Measurements from ENCODE around the gene IARS1. TPM values are rescaled to one million over a fixed set of nuclear protein-coding genes. Genes with fewer than 3 reads are reported as not detected.
A peak's percentile ranks its signal among the peaks of the same experiment; 100 is the strongest.

The IARS1 gene
- total RNA-seq = 234 and 238 TPM in 2 replicates
- polyA plus RNA-seq (2012) = 152 TPM

DNA sequence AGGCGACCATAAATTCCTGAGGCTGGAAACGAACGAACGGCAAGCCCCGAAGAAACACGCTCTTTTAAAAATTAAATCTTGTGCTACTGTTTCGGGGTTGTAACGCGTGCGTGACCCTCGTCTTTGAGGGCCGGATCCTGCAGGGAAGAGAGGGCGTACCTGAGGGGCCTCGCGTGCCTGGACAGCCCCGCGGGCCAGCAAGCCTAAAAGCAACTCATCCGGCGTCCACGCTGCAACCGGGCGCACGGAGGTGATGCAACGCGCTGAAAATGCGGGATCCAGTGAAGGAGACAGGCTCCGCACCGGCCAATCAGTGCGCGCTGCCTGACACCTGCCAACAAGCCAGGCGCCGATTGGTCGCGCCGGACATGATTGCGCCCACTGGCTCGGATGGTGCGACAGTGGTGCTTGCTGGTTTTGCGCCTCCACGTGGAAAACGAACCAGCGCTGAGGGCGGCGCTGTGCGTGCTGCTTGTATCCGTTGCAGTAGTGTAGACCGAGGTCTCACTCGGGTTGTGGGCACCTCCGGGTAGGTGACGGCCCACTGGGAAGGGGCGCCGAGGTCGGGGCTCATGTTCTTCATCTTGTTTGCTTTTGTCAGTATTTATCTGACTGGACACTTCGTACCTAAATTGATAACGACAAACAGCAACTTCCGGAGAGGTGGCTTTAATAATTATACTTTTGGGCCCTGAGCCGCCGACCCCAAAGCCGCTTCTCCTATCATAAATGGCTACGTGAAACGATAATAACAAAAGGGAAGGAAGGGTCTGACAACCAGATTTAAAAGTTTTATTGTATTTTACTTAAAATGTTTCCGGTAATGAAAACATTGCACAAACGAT lies at the start of gene IARS1:
TSS of gene IARS1 (minus strand) at position 246 of the 845 bp plus-strand sequence. CDS start 4,278 bp downstream, outside the sequence.
- peak; percentile 98 for DNase-seq (ENCODE audit: low read depth)

DNA sequence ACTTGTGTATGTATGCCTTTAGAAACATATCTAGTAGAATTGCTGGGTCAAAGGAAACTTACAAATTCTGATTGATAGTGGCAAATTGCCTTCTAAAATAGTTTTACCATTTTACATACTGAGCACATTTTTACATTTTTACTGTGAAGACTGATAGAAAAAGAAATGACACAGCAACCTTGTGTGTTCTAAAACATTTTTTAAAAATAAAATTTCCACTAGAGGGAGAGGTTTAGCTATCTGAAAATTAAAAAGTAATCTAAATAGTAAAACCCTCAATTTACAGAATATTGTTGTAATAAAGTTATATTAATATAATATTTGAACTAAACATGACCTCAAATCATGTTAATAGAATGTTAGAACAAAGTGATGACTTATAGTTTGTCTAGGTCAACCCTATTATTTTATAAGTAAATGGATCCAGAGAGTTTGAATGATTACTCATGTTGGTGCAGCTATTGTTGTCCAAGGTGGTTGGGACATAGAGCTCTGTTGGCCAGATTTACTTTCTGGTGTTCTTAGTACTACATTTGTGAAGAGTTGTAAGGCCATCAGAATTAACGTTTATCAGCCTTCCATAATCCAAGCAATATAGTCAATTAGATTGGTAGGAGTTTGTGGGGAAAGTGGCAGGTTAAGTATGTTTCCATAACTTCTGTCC lies 49.5 kb upstream of the IARS1 start:
- peak; percentile 21 for DNase-seq (ENCODE audit: low read depth)

DNA sequence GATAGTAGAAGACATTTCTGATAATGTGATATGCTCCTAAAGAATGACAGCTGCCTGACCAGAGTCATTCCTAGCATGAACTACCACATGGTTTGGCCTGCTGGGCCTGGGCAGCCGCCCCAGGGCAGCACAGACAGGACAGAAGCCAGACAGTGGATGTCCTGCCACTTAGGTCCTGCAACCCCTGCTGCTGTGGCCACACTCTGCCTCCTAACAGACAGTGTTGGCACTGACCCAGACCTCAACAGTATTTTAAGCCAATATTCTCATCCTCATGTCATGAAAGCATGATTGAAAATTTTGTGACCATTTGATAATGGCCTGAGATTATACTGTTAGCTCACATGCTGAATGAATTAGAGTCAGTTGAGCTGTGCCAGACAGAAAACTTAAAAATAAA lies 48.1 kb upstream of the IARS1 start:
- peak; percentile 95 for DNase-seq (ENCODE audit: low read depth)

GRCh38 chr9:92333282-92333634 lies 39.8 kb upstream of the IARS1 start:
- DNase-seq (ENCODE audit: low read depth) = no peak

- DNase-seq (ENCODE audit: low read depth) = no peak
These were observed 39.2 kb upstream of the IARS1 start for GRCh38 chr9:92332577-92333281.

DNA sequence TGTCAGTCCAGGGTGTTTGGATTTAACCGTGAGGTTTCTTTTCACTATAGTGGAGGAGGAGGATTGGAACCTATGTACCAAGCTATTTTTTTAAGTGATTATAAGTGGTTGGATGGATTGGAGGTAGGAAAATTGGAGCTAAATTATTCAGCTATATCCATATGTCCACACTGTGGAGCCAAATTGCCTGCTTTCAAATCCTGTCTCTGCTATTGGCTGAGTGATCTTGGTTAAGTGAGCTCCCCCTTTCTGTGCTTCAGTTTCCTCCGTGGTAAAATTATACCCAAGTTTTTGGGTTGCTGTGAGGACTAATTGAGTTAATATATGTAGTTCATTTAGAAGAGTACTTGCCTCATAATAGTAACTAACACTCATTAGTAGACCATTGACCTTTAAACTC lies 34.7 kb upstream of the IARS1 start:
- DNase-seq (ENCODE audit: low read depth) = peak; percentile 60

- DNase-seq (ENCODE audit: low read depth) = no peak
These were observed 33.9 kb upstream of the IARS1 start for GRCh38 chr9:92327283-92327850.

DNA sequence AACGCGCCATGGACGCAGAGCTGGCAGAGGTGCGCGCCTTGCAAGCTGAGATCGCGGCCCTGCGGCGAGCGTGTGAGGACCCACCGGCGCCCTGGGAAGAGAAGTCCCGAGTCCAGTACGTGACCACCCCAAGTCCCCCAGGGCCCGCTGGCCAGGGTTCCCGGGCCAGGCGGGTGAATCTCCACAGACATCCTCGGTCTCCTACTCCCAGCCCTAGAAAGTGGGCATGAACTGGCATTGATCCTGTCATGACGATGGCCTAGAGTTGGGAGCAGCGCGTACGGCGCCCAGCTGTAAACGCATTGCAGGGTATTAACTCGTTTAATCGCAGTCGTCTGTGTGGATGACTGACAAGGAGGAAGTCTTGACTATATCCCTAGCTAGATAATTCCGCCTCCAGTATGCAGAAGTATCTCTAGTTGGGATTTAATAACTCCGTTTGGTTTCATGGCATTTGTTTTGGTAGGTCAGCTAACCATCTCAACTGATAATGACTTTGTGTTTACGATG lies 32.5 kb upstream of the IARS1 start:
- no peak for DNase-seq (ENCODE audit: low read depth)

GRCh38 chr9:92325269-92325990 lies 31.9 kb upstream of the IARS1 start, which contains the start of the genes CENPP and NOL8:
Gene CENPP, plus strand, starts transcription at chr9:92325953.
Gene NOL8, minus strand, starts transcription at chr9:92325350. Its CDS starts 1,189 bp downstream, at chr9:92324161.
- DNase-seq (ENCODE audit: low read depth) = peak; percentile 95

DNA sequence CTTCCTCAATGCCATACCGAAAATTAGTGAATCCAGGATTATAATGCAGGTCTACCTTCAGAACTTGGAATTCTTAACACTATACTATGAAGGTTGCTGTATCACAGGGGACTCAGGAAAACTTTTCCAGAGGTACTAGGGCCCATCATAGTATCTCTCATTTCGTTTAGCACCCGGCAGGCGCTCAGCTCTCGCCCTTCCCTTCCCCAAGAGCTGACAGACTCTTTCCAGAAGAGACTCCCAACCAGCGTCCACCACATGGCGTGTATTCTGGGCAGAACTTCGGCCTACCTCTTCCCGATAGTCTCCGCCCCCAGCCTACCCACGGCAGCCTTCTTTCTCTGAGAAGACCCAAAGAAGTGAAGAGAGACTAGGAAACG lies 31.4 kb upstream of the IARS1 start:
- DNase-seq (ENCODE audit: low read depth) = no peak

DNA sequence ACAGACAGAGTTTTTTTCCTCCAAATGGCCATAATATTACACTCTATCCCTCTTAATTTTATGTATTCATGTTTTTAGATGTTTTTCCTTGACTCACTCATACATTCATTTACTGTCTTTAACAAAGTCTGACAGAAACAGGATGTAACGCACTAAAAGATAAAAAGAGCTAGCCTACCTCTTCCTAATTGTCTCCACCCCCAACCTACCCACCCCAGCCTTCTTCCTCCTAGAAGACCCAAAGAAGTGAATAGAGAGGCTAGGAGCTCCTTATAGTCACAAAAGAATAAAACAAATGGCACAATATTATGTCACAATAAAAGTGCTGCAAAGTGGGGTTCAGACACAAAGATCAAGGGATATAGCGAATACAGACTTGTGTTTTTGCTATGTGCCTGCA lies 30.9 kb upstream of the IARS1 start:
- DNase-seq (ENCODE audit: low read depth) = no peak

DNA sequence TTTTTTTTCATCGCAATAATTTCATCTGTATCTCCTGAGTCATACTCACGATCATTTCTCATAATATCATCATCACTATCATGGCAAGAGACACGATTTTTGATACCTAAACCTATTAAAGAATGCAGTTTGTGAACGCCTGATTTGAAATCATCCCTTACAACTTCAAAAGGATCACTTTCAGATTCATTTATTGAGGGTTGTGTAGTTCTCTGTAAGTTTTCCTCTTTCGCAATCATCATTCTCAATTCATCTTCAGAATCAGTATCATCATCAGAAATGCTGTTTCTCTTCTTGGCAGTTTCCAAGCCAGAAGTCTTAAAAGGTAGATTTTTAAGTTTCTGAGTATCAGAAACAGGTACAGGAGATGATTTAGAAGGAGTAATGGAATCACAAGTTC lies 22.0 kb upstream of the IARS1 start:
- DNase-seq (ENCODE audit: low read depth) = no peak

- no peak for DNase-seq (ENCODE audit: low read depth)
These were observed 20.1 kb upstream of the IARS1 start for GRCh38 chr9:92313624-92314012.

GRCh38 chr9:92312887-92313623 lies 19.6 kb upstream of the IARS1 start:
- no peak for DNase-seq (ENCODE audit: low read depth)

GRCh38 chr9:92310562-92310961 lies 17.1 kb upstream of the IARS1 start:
- DNase-seq (ENCODE audit: low read depth) = no peak

GRCh38 chr9:92308893-92309292 lies 15.4 kb upstream of the IARS1 start:
- no peak for DNase-seq (ENCODE audit: low read depth)

DNA sequence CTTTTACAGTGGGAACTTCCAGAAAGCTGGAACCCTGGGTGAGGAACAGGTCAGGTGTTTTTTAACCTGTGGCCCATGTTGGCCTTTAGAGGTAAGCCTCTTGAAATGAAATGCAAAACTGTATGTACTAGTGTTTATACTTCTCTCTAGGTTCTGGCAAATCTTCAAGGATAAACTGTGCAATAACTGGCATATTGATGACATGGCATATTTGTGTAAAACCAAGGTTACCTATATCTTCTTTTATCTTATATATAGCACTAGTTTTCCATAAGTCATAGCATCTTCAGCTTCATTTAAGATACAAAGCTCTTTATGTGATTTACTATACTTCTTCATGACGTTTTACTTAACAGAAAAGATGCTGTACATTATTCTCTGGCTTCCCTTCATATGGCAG lies 7.4 kb upstream of the IARS1 start:
- no peak for DNase-seq (ENCODE audit: low read depth)

GRCh38 chr9:92299116-92299515 lies 5.6 kb upstream of the IARS1 start:
- no peak for DNase-seq (ENCODE audit: low read depth)

DNA sequence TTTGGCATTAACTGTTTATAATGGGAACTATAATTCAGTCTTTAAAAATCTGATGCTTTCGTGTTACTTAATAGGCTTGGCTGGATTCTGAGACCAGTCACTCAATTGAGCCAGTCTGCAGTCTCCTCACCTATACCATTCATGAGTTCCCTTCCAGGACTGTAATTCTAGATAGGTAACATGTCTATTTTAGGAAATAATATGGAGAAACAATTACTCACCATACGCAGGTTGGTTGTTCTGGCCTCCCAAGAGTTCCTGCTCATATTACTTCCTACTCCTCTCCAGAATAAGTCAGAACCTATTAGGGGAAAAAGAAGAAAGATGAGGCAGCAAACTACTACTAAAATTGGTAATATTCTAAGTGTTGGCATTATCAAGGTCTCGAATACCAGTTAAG lies 4.5 kb upstream of the IARS1 start:
- no peak for DNase-seq (ENCODE audit: low read depth)

DNA sequence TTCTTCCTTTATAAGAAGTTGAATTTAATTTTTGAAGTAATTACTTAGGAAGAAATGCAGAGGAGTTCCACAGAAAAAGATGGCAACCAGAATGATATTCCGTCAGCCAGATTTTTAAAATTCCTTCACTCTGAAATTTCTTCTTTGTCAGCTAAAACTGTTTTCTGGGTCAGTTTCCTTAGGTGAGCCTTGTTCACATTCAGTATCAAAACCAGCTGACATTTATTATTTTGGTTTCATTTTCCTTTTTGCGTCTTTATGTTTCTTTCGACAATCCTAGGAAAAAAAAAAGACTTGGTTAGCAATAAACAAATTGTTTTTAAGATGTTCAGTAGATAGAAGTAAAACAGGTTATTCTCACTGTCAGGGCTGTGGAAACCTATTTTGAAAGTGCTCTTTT lies 4.1 kb upstream of the IARS1 start:
- no peak for DNase-seq (ENCODE audit: low read depth)
